ENCODE results near the gene GM2A. TPM values are rescaled to one million over a fixed set of nuclear protein-coding genes. Genes with fewer than 3 reads are reported as not detected.
A peak's percentile ranks its signal among the peaks of the same experiment; 100 is the strongest.

GM2A gene
- total RNA-seq, result 35.4 TPM
- long read RNA-seq, transcript GM2A-201 (4 exons, 3,896 nt), result major isoform, 14 of 22 reads
- long read RNA-seq, partial matches to known transcripts, result 0 of 22 reads
- long read RNA-seq, other reads (novel, unspliced or antisense), result 8 of 22 reads

- Histone ChIP-seq H3K27me3 (ENCODE audit: low read depth) (no peaks in the 10 kb centered on the region), H3K27ac (replicated peaks) (peak within 1 kb of the TSS; percentile 85), H3K36me3 (no peaks in the 10 kb centered on the region), H3K4me1 (peaks cover 55% of the 10 kb centered on the region), H3K9me3 (replicated peaks) (no peaks in the 10 kb centered on the region), H3K4me3 (peak within 1 kb of the TSS; percentile 84)
- no peak for TF ChIP-seq CTCF (IDR thresholded peaks at IDR 0.05; ENCODE audit: borderline replicate concordance)
- intact Hi-C loops (cut with micrococcal nuclease), result no loop called here
- DNase-seq, result peak; percentile 99
Observed at GRCh38 chr5:151252762-151253604, at the start of gene GM2A. Gene GM2A, plus strand, starts transcription at chr5:151253185. Its CDS starts 32 bp downstream, at chr5:151253217.

- no peak for TF ChIP-seq CTCF (IDR thresholded peaks at IDR 0.05; ENCODE audit: borderline replicate concordance)
- no peak overlapping the region for H3K27ac ChIP-seq (replicated peaks)
- H3K4me1 ChIP-seq, result peaks cover 29% of the 10 kb centered on the region
- no peaks in the 10 kb centered on the region for H3K27me3 ChIP-seq (ENCODE audit: low read depth)
- intact Hi-C loops (cut with micrococcal nuclease), result no loop called here
- peaks cover 27% of the 10 kb centered on the region for H3K36me3 ChIP-seq
- no peak overlapping the region for H3K4me3 ChIP-seq
- no peak for DNase-seq
- no peaks in the 10 kb centered on the region for H3K9me3 ChIP-seq (replicated peaks)
Observed at GRCh38 chr5:151204051-151204450, 48.9 kb upstream of the GM2A start.

GRCh38 chr5:151205411-151205810 is 47.6 kb upstream of the GM2A start:
- no peak for DNase-seq
- H3K4me1 ChIP-seq, result peaks cover 43% of the 10 kb centered on the region
- intact Hi-C loops (cut with micrococcal nuclease), result no loop called here
- no peak overlapping the region for H3K27ac ChIP-seq (replicated peaks)
- peaks cover 13% of the 10 kb centered on the region for H3K36me3 ChIP-seq
- H3K4me3 ChIP-seq, result no peak overlapping the region
- no peaks in the 10 kb centered on the region for H3K27me3 ChIP-seq (ENCODE audit: low read depth)
- TF ChIP-seq CTCF (IDR thresholded peaks at IDR 0.05; ENCODE audit: borderline replicate concordance), result no peak
- H3K9me3 ChIP-seq (replicated peaks), result no peaks in the 10 kb centered on the region

GRCh38 chr5:151208481-151208914 is 44.5 kb upstream of the GM2A start:
- Histone ChIP-seq H3K27me3 (ENCODE audit: low read depth) (no peaks in the 10 kb centered on the region), H3K4me3 (no peak overlapping the region), H3K4me1 (peaks cover 62% of the 10 kb centered on the region), H3K9me3 (replicated peaks) (no peaks in the 10 kb centered on the region), H3K36me3 (no peaks in the 10 kb centered on the region), H3K27ac (replicated peaks) (peak overlapping the region; percentile 70)
- no peak for TF ChIP-seq CTCF (IDR thresholded peaks at IDR 0.05; ENCODE audit: borderline replicate concordance)
- intact Hi-C loops (cut with micrococcal nuclease), result no loop called here
- no peak for DNase-seq

GRCh38 chr5:151212406-151212798 is 40.6 kb upstream of the GM2A start:
- Histone ChIP-seq H3K9me3 (replicated peaks) (no peaks in the 10 kb centered on the region), H3K4me1 (peaks cover 100% of the 10 kb centered on the region), H3K27ac (replicated peaks) (peak overlapping the region; percentile 89), H3K36me3 (no peaks in the 10 kb centered on the region), H3K4me3 (no peak overlapping the region), H3K27me3 (ENCODE audit: low read depth) (no peaks in the 10 kb centered on the region)
- DNase-seq, result no peak
- no peak for TF ChIP-seq CTCF (IDR thresholded peaks at IDR 0.05; ENCODE audit: borderline replicate concordance)
- intact Hi-C loops (cut with micrococcal nuclease), result no loop called here

All from left ventricle myocardium inferior (tissue), 1 donor.